AG04450 (cell line): ENCODE results near the gene COL6A2. TPM values are rescaled to one million over a fixed set of nuclear protein-coding genes. Genes with fewer than 3 reads are reported as not detected.

Experiments
- CTCF ChIA-PET: fragments of 300-600, 350-600 bp; formaldehyde crosslinking; extraction: SDS; loops from one replicate; lab custom pipeline; 2022; ENCODE audit warnings: antibody characterized with exemption, inconsistent platforms; lab: Charles Lee
- POLR2A ChIA-PET: fragments of 350-600 bp; formaldehyde crosslinking; extraction: SDS; loops from one replicate; lab custom pipeline; 2021; ENCODE audit warnings: antibody characterized with exemption, inconsistent platforms; lab: Yijun Ruan, JAX
- DNase-seq: peaks from one replicate; pipeline ENCODE4 v3.0.0-alpha.2; 2011; ENCODE audit warnings: low read depth, low spot score
- H3K27ac ChIP-seq: one replicate; pipeline ENCODE4 v1.5.1; 2012; ENCODE audit warnings: low read depth, low read length, control low read depth
- H3K27me3 ChIP-seq: one replicate; pipeline ENCODE4 v1.6.0; 2012; ENCODE audit warnings: low read length; ENCODE audit not compliant: control insufficient read depth, insufficient read depth
- H3K4me3 ChIP-seq: 2 replicates; pipeline ENCODE4 v1.5.1; 2011; ENCODE audit warnings: mild to moderate bottlenecking, low read depth, low read length, control low read depth
- H3K9me3 ChIP-seq: 2 replicates; pipeline ENCODE4 v1.5.1; 2012; ENCODE audit warnings: low read length; ENCODE audit not compliant: control insufficient read depth, insufficient read depth
- CTCF ChIP-seq: IDR thresholded peaks from 2 replicates; pipeline ENCODE4 v1.5.1; 2011; ENCODE audit warnings: low read depth, low read length, control low read depth, inconsistent platforms
- polyA plus RNA-seq: library from polyadenylated mRNA; depleted of rRNA; stranded (reverse); fragments of >200 nt; gene quantifications from 2 replicates; pipeline ENCODE4 v1.2.3, GENCODE V29; 2011

The COL6A2 gene
- polyA plus RNA-seq, 1 experiment: 454 TPM

GRCh38 chr21:46161633-46162592, 64.0 kb downstream of the COL6A2 start:
- DNase-seq: no peak
- no peak for TF ChIP-seq CTCF
- no peak overlapping the region for H3K4me3 ChIP-seq
- POLR2A ChIA-PET: no interaction called here
- H3K9me3 ChIP-seq: peaks cover 6% of the 10 kb centered on the region; the same call in 1 of the 2 replicates
- peaks cover 21% of the 10 kb centered on the region for H3K27me3 ChIP-seq
- CTCF ChIA-PET: interaction anchor here (1.2 kb wide), 1 partner anchor 8 kb away, joined by 4 read pairs; no protein-coding TSS in a partner anchor
- no peak overlapping the region for H3K27ac ChIP-seq

GRCh38 chr21:46163380-46163779, 65.5 kb downstream of the COL6A2 start:
- DNase-seq: no peak
- Histone ChIP-seq H3K9me3 (peaks cover 6% of the 10 kb centered on the region; the same call in 1 of the 2 replicates), H3K27ac (no peak overlapping the region), H3K27me3 (peaks cover 25% of the 10 kb centered on the region), H3K4me3 (no peak overlapping the region)
- ChIA-PET CTCF (no interaction called here), POLR2A (no interaction called here)
- TF ChIP-seq CTCF: no peak

- CTCF ChIA-PET: interaction anchor here (0.7 to 0.8 kb wide), 2 partner anchors 12 to 22 kb away, joined by 3 to 4 read pairs; no protein-coding TSS in a partner anchor
- Histone ChIP-seq H3K27me3 (peaks cover 27% of the 10 kb centered on the region), H3K9me3 (peaks cover 6% of the 10 kb centered on the region; the same call in 1 of the 2 replicates), H3K4me3 (no peak overlapping the region), H3K27ac (no peak overlapping the region)
- no peak for TF ChIP-seq CTCF
- DNase-seq: no peak
- POLR2A ChIA-PET: no interaction called here
Measured at GRCh38 chr21:46165098-46165497, 67.2 kb downstream of the COL6A2 start.

GRCh38 chr21:46168238-46168637, 70.3 kb downstream of the COL6A2 start:
- DNase-seq: no peak
- H3K27ac ChIP-seq: no peak overlapping the region
- no peak for TF ChIP-seq CTCF
- H3K9me3 ChIP-seq: peaks cover 5% of the 10 kb centered on the region
- CTCF ChIA-PET: interaction anchor here (1.0 kb wide), 1 partner anchor 25 kb away, joined by 4 read pairs; no protein-coding TSS in a partner anchor
- POLR2A ChIA-PET: no interaction called here
- no peak overlapping the region for H3K4me3 ChIP-seq
- peaks cover 14% of the 10 kb centered on the region for H3K27me3 ChIP-seq
